ENCODE measurements around the gene PDE4D. TPM values are rescaled to one million over a fixed set of nuclear protein-coding genes. Genes with fewer than 3 reads are reported as not detected.
A peak's percentile ranks its signal among the peaks of the same experiment; 100 is the strongest.

The PDE4D gene
- total RNA-seq, 2 experiments from 2014 or later = 68.5 to 69.8 TPM

DNA sequence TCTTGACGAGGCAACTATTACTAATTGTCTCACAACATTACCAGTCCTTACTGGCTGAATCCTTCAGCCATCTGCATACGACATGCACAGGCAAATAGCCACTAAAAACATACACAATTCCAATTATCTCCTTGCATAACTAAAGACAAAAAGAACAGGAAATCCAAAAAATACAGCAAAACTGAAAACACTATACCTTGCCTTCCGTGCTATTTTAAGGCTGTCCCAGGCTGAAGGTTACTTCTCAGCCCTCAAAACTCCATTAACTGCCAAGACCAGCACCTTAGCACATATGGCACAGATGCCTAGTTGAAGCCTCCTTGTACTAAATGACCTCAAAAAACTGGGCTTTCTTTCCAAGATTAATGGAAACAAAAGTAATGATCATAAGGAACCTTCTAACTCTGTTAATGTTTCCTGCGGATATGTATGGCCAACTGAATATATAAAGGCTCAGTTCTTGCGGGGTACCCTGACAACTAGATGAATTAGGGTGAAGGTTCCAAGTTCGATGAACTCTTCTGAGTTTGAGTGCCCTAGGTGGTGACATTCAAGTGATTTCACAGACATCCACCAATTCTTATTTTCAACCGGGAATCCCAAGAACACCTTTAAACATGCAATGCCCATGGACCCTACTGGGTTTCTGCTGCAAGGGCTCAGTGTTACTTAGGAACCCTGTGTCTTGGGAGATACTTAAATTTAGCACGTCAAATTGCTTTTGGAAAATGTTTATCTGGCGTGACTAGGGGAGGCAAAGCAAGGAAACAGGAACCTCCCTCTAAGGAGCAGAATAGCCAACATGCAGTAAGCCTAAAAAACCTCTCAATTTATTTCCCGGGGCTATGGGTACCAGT lies 855.4 kb downstream of the PDE4D start:
- Mint-ChIP-seq H3K36me3 (ENCODE audit: low read depth) (peaks cover 52% of the 10 kb centered on the region), H3K4me3 (peak overlapping the region; percentile 86), H3K27ac (peak overlapping the region; percentile 88), H3K9me3 (ENCODE audit: low read depth) (no peaks in the 10 kb centered on the region), H3K27me3 (no peaks in the 10 kb centered on the region), H3K4me1 (peaks cover 46% of the 10 kb centered on the region)
- POLR2A ChIA-PET = interaction anchor here (1.3 to 1.5 kb wide), 2 partner anchors 86 to 96 kb away, joined by 4 to 5 read pairs; no protein-coding TSS in a partner anchor
- no peak for ATAC-seq
- CTCF ChIA-PET = interaction anchor here (0.7 to 6.3 kb wide), 5 partner anchors 86 to 151 kb away, joined by 3 to 84 read pairs (median 6); no protein-coding TSS in a partner anchor
- intact Hi-C loops (cut with DNase I, micrococcal nuclease) = loop anchor here (5.0 to 10.0 kb wide), 5 partner anchors 36 to 1866 kb away; partner anchors contain the start of gene GPBP1 (in 1 of the 2)
- no peak for DNase-seq

DNA sequence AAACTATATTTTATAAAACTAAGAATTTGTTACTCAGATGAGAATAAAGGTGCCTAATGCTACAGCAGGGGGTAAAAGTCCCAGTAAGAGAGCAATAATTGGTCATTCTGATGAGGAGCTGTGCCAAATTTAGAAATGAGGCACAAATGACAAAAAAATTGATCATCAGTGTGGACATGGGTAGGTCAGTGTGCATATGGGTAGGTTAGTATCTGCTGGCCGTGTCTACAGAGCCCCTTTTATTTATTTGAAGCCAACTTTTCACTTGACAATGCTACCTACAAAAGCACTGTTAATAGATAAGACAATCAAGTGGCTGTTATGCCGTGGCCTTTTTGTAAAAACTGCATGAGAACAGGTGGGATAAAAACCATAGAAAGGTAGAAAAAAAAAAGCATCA lies 856.1 kb downstream of the PDE4D start:
- Mint-ChIP-seq H3K27me3 (no peaks in the 10 kb centered on the region), H3K4me3 (peak overlapping the region; percentile 86), H3K4me1 (peaks cover 49% of the 10 kb centered on the region), H3K36me3 (ENCODE audit: low read depth) (peaks cover 55% of the 10 kb centered on the region), H3K9me3 (ENCODE audit: low read depth) (no peaks in the 10 kb centered on the region), H3K27ac (peak overlapping the region; percentile 88)
- ATAC-seq (no peak), DNase-seq (no peak)
- ChIA-PET CTCF (interaction anchor here (0.7 to 6.3 kb wide), 5 partner anchors 87 to 151 kb away, joined by 3 to 84 read pairs (median 29); no protein-coding TSS in a partner anchor), POLR2A (interaction anchor here (0.7 to 3.1 kb wide), 2 partner anchors 17 to 90 kb away, joined by 4 to 11 read pairs; no protein-coding TSS in a partner anchor)
- intact Hi-C loops (cut with DNase I, micrococcal nuclease) = loop anchor here (5.0 to 10.0 kb wide), 5 partner anchors 35 to 1865 kb away; partner anchors contain the start of gene GPBP1 (in 1 of the 2)

DNA sequence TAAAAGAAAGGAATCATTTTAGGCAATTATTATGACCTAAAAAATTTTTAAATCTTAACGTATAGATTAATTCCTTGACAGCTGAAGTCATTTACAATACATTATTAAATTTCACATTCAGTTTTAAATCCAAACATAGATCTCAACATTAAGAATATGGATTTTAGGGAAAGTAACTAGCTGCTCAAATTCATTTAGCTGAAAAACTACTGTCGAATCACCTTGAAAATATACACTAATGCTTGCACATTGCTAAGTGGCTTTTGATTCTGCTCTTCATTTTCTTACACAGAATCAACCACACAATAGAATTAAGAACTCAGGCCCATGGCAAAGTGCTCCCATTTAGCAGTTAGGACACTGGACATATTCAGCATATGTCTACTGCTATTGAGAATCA lies 856.5 kb downstream of the PDE4D start:
- Mint-ChIP-seq H3K4me1 (peaks cover 47% of the 10 kb centered on the region), H3K9me3 (ENCODE audit: low read depth) (no peaks in the 10 kb centered on the region), H3K27me3 (no peaks in the 10 kb centered on the region), H3K27ac (peak overlapping the region; percentile 88), H3K4me3 (peak overlapping the region; percentile 86), H3K36me3 (ENCODE audit: low read depth) (peaks cover 55% of the 10 kb centered on the region)
- POLR2A ChIA-PET = interaction anchor here (0.7 to 3.1 kb wide), 3 partner anchors 16 to 91 kb away, joined by 4 to 11 read pairs (median 8); no protein-coding TSS in a partner anchor
- intact Hi-C loops (cut with DNase I, micrococcal nuclease) = loop anchor here (5.0 to 10.0 kb wide), 5 partner anchors 35 to 1865 kb away; partner anchors contain the start of gene GPBP1 (in 1 of the 2)
- CTCF ChIA-PET = interaction anchor here (0.7 to 6.3 kb wide), 11 partner anchors 9 to 151 kb away, joined by 3 to 84 read pairs (median 7); no protein-coding TSS in a partner anchor
- ATAC-seq = no peak
- no peak for DNase-seq

DNA sequence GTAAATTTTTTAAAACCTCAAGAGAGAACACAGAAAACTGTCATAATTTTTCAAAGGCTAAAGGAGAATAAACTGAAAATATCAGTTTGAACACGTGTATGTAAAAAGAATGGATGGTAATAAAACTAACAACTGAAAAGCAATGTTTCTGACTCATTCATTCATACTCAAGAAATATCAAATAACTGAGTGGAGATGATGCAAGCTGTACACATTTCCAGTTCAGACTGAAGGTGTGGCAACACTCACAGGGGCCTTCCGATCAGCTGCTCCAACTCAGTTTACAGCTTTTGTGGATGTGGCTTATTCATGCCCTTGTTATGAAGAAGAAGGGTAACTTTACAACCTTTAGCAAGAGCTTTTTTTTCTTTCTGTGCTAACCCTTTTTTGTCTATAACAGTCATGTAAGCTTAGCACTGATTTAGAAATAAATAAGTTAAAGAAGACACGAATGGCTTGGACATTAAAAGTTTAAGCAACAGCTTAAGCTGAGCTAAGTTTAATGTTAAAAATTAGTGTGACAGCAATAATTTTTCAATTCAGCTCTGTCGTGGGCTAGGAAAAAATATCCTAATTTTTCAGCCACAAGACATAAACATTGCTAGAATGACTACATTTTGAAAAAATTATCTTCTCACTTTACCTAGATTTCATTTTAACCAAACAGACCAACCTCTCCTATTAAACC lies 857.1 kb downstream of the PDE4D start:
- Mint-ChIP-seq H3K27ac (peak overlapping the region; percentile 88), H3K9me3 (ENCODE audit: low read depth) (no peaks in the 10 kb centered on the region), H3K4me1 (peaks cover 43% of the 10 kb centered on the region), H3K4me3 (peak overlapping the region; percentile 86), H3K27me3 (no peaks in the 10 kb centered on the region), H3K36me3 (ENCODE audit: low read depth) (peaks cover 58% of the 10 kb centered on the region)
- intact Hi-C loops (cut with DNase I, micrococcal nuclease) = loop anchor here (1.0 to 10.0 kb wide), 7 partner anchors 16 to 1864 kb away; partner anchors contain the start of gene GPBP1 (in 1 of the 2)
- POLR2A ChIA-PET = interaction anchor here (0.9 to 3.1 kb wide), 4 partner anchors 15 to 146 kb away, joined by 5 to 11 read pairs (median 7); no protein-coding TSS in a partner anchor
- peak; percentile 49 for ATAC-seq
- DNase-seq = peak; percentile 77
- CTCF ChIA-PET = interaction anchor here (0.7 to 6.3 kb wide), 18 partner anchors 9 to 152 kb away, joined by 3 to 84 read pairs (median 6); no protein-coding TSS in a partner anchor

GRCh38 chr5:59035681-59036080 lies 857.8 kb downstream of the PDE4D start:
- H3K36me3 Mint-ChIP-seq (ENCODE audit: low read depth) = peaks cover 63% of the 10 kb centered on the region
- H3K27ac Mint-ChIP-seq = peak overlapping the region; percentile 88

GRCh38 chr5:59034498-59035186 lies 858.9 kb downstream of the PDE4D start:
- peaks cover 71% of the 10 kb centered on the region for H3K36me3 Mint-ChIP-seq (ENCODE audit: low read depth)
- DNase-seq (peak; percentile 30), ATAC-seq (peak; percentile 14)
- ChIA-PET CTCF (interaction anchor here (0.7 to 6.3 kb wide), 34 partner anchors 10 to 232 kb away, joined by 3 to 84 read pairs (median 5); no protein-coding TSS in a partner anchor), POLR2A (interaction anchor here (1.2 to 3.1 kb wide), 3 partner anchors 14 to 144 kb away, joined by 5 to 11 read pairs (median 5); no protein-coding TSS in a partner anchor)
- no peaks in the 10 kb centered on the region for H3K9me3 Mint-ChIP-seq (ENCODE audit: low read depth)
- intact Hi-C loops (cut with DNase I, micrococcal nuclease) = loop anchor here (1.0 to 10.0 kb wide), 7 partner anchors 10 to 1862 kb away; partner anchors contain the start of gene GPBP1 (in 1 of the 2)
- no peaks in the 10 kb centered on the region for H3K27me3 Mint-ChIP-seq
- peaks cover 43% of the 10 kb centered on the region for H3K4me1 Mint-ChIP-seq
- H3K4me3 Mint-ChIP-seq = peak overlapping the region; percentile 86
- peak overlapping the region; percentile 88 for H3K27ac Mint-ChIP-seq

More at GRCh38 chr5:59035681-59036080, 857.8 kb downstream of the PDE4D start:
- intact Hi-C loops (cut with DNase I, micrococcal nuclease) = loop anchor here (1.0 to 10.0 kb wide), 7 partner anchors 15 to 1863 kb away; partner anchors contain the start of gene GPBP1 (in 1 of the 2)
- DNase-seq (no peak), ATAC-seq (no peak)
- H3K4me1 Mint-ChIP-seq = peaks cover 40% of the 10 kb centered on the region
- ChIA-PET POLR2A (interaction anchor here (0.7 to 3.1 kb wide), 5 partner anchors 15 to 145 kb away, joined by 4 to 11 read pairs (median 6); no protein-coding TSS in a partner anchor), CTCF (interaction anchor here (0.5 to 6.3 kb wide), 29 partner anchors 8 to 759 kb away, joined by 3 to 84 read pairs (median 6); no protein-coding TSS in a partner anchor)
- H3K27me3 Mint-ChIP-seq = no peaks in the 10 kb centered on the region
- H3K4me3 Mint-ChIP-seq = peak overlapping the region; percentile 86
- H3K9me3 Mint-ChIP-seq (ENCODE audit: low read depth) = no peaks in the 10 kb centered on the region

DNA sequence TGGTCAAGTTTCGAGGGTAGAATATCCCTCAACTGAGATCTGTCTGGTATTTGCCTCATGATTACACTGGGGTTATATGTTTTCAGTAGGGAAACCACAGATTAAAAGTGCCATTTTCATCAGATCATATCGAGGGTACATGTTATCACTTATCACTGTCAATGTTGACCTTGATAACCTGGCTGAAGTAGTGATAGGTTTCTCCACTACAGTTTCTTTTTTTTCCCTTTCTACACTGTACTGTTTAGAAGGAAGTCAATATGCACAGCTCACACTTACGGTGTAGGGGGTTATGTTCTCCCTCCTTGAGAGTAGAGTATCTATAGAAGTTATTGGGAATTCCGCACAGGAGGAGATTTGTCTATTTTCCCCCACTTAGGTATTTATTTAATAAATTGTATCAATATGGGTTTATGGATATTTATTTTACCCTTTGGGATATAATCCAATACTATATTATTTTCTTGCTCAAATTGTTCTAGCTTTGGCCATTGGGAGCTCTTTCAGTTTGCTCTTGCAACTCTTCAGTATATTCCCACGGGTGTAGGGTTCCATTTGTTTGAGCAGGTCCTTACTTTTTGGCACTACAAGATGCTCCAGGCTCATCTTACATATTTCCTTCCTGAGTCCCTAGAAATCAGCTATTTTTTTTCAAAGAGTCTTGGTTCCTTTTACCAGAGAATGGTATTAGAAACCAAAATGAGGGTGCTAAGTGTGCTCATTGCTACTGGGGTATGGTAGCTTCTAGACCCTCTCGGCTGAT lies 866.2 kb downstream of the PDE4D start:
- H3K4me3 Mint-ChIP-seq = no peak overlapping the region
- ATAC-seq (no peak), DNase-seq (no peak)
- H3K36me3 Mint-ChIP-seq (ENCODE audit: low read depth) = peaks cover 74% of the 10 kb centered on the region
- no peak overlapping the region for H3K27ac Mint-ChIP-seq
- ChIA-PET CTCF (interaction anchor here (1.1 to 1.2 kb wide), 3 partner anchors 9 to 152 kb away, joined by 4 to 5 read pairs (median 4); no protein-coding TSS in a partner anchor), POLR2A (no interaction called here)
- H3K27me3 Mint-ChIP-seq = no peaks in the 10 kb centered on the region
- no peaks in the 10 kb centered on the region for H3K9me3 Mint-ChIP-seq (ENCODE audit: low read depth)
- peaks cover 54% of the 10 kb centered on the region for H3K4me1 Mint-ChIP-seq
- intact Hi-C loops (cut with DNase I, micrococcal nuclease) = no loop called here

- CTCF ChIA-PET = interaction anchor here (0.6 to 1.2 kb wide), 2 partner anchors 9 to 48 kb away, joined by 3 read pairs; no protein-coding TSS in a partner anchor
- ATAC-seq (no peak), DNase-seq (no peak)
- Mint-ChIP-seq H3K27me3 (no peaks in the 10 kb centered on the region), H3K9me3 (ENCODE audit: low read depth) (no peaks in the 10 kb centered on the region), H3K27ac (no peak overlapping the region), H3K36me3 (ENCODE audit: low read depth) (peaks cover 73% of the 10 kb centered on the region), H3K4me3 (no peak overlapping the region), H3K4me1 (peaks cover 62% of the 10 kb centered on the region)
- intact Hi-C loops (cut with DNase I, micrococcal nuclease) = no loop called here
- POLR2A ChIA-PET = no interaction called here
Observed at GRCh38 chr5:59025734-59026133, 867.8 kb downstream of the PDE4D start.

GRCh38 chr5:59021837-59022514 lies 871.5 kb downstream of the PDE4D start:
- Mint-ChIP-seq H3K36me3 (ENCODE audit: low read depth) (peaks cover 74% of the 10 kb centered on the region), H3K9me3 (ENCODE audit: low read depth) (peaks cover 2% of the 10 kb centered on the region), H3K27me3 (no peaks in the 10 kb centered on the region), H3K4me1 (peaks cover 75% of the 10 kb centered on the region), H3K27ac (peak overlapping the region; percentile 73), H3K4me3 (peak overlapping the region; percentile 1)
- intact Hi-C loops (cut with DNase I, micrococcal nuclease) = loop anchor here (5.0 kb wide), 2 partner anchors 105 to 130 kb away; no protein-coding TSS in a partner anchor
- CTCF ChIA-PET = interaction anchor here (1.0 to 2.8 kb wide), 5 partner anchors 11 to 152 kb away, joined by 3 to 19 read pairs (median 10); no protein-coding TSS in a partner anchor
- POLR2A ChIA-PET = interaction anchor here (0.5 to 1.4 kb wide), 3 partner anchors 14 to 131 kb away, joined by 3 to 11 read pairs (median 3); no protein-coding TSS in a partner anchor
- ATAC-seq (no peak), DNase-seq (no peak)

All from activated CD4-positive, alpha-beta T cell treated with anti-CD3 and anti-CD28 coated beads for 36 hours (primary cell).